HG02610 (cell line): ENCODE measurements around the gene KCNN4.

Experiments used
- ATAC-seq: cut with Tn5 transposase; IDR thresholded peaks from one replicate; pipeline ENCODE4 v1.9.1; 2021; ENCODE audit warnings: mild to moderate bottlenecking, moderate library complexity; ENCODE audit not compliant: unreplicated experiment

Gene KCNN4

DNA sequence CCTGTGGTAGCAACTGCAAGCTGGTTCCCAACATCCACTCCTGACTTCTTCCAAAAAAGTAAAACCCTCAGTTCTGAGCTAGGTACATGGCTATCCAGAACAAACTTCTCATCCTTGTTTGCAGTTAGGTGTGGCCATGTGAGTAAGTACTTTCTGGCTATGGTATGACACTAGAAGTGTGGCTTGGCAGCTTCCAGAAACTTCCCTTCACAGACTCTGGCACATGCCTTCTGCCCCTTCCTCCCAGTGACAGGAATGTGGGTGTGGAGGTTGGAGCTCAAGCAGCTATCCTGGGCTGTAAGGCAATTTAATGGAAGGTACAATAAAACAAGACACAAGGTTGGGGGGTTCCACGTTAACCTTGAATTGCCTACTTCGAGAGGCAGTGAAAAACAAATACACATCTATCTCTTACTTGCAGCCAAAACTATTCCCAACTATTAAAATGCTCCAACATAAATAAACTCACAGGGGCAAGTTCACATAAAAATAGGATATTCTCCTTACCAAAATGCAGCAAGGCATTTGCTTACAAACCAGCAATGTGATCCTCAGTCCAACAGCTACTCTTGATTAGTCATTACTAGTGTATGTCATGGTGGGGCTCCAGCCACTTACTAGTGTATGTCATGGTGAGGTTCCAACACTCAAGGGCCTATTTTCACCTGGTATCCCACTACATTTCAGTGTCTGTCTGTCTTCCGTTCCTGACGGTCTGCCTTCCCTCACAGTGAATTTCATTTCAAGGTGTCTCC lies 29.1 kb downstream of the KCNN4 start:
- ATAC-seq, result no peak

DNA sequence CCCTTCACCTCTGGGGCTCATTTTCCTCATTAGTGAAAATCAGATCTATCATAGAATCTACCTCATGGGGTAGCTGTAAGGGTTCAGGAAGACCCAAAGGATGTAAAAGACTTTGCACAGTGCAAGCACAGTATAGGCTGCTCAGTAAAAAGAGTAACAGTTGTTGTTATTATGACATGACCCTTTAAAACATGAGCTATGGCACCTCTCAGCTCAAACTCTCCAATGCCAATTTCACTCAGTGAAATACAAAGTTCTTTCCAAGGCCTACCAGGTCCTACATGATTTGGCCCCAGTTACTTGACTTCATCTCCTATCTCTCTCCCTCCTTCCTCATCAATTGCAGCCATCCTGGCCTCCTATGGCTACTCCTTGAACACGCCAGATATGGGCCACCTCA lies 30.9 kb downstream of the KCNN4 start:
- ATAC-seq, result no peak

- no peak for ATAC-seq
Observed at GRCh38 chr19:43749152-43749551, 31.6 kb downstream of the KCNN4 start.

- ATAC-seq, result no peak
Observed at GRCh38 chr19:43748685-43749084, 32.1 kb downstream of the KCNN4 start.

- ATAC-seq, result no peak
Observed at GRCh38 chr19:43748205-43748594, 32.6 kb downstream of the KCNN4 start.

DNA sequence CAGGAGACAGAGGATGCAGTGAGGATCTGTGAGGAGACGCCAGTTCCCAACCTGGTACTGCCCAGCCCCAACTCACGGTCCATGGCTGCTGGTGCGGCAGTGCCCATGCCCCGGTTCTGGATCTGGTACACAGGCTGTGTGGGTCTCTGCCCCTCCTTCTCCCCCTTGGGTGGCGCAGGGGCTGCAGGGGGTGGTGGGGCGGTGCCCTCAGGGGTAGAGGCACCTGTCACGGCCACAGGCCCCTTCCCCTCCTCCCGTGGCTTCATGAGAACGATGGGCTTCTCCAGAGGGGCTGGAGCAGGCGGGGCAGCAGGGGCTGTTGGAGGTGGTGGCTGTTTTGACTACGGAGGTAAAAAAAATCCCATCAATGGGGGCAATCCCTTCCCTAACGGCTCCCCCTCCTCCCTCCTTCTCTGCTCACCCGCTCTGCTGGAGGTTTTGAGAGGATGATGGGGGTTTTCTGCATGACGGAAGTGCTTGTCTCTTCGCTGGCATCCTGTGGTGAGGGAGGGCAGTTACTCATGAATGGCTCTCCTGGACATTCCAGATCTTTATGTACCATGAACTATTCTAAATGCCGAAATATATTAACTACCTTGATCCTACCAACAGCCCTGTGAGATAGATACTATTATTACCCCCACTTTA lies 33.1 kb downstream of the KCNN4 start:
- no peak for ATAC-seq

DNA sequence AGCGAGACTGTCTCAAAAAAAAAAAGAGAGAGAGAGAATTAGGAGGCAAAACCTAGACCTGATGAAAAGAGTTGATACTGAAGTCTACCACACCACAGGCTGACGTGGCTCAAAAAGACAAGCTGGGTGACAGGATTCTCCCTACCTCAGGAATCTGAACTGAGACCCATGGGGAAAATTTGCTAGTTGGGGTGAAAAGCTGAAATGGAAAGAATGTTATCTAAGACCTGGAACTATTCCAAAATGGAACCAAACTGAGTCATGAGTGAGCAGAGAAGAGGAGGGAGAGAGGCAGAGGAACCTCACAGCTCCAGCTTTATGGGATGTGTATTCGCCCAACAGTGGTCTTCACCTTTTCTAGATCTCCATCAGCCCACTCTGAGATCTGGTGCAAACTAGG lies 37.7 kb downstream of the KCNN4 start:
- ATAC-seq, result no peak

DNA sequence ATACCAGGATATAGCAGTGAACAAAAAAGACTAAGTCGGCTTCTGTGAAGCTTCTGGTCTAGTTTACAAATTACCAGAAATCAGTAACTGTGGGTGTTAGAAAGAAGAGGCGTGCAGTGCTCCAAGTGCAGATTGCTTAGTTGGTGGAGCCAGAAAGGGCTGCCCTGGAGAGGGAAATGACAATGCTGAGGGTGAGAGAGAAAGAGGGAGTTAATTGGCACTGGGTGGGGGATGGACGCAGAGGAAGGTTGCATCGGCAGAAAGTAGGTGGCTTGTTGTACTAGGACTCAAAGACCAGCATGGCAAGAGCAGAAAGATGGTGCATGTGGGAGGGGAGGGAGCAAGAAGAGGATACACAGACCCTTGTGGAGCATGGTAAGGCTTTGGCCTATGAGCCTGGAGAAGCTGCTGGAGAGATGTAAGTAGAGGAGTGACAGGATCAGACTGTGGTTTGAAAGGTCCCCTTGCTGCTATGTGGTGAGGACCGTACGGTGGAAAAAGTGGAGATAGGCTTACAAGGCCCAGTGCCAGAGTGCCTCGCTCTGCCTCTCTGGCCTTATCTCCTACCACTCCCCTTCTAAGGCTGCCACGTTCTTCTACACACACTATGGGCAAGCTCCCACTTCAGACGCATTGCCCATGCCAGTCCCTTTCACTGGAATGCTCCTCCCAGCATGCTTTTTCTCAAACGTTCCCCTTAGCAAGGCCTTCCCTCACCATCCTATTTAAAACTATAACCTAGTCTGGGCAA lies 39.5 kb downstream of the KCNN4 start:
- no peak for ATAC-seq

DNA sequence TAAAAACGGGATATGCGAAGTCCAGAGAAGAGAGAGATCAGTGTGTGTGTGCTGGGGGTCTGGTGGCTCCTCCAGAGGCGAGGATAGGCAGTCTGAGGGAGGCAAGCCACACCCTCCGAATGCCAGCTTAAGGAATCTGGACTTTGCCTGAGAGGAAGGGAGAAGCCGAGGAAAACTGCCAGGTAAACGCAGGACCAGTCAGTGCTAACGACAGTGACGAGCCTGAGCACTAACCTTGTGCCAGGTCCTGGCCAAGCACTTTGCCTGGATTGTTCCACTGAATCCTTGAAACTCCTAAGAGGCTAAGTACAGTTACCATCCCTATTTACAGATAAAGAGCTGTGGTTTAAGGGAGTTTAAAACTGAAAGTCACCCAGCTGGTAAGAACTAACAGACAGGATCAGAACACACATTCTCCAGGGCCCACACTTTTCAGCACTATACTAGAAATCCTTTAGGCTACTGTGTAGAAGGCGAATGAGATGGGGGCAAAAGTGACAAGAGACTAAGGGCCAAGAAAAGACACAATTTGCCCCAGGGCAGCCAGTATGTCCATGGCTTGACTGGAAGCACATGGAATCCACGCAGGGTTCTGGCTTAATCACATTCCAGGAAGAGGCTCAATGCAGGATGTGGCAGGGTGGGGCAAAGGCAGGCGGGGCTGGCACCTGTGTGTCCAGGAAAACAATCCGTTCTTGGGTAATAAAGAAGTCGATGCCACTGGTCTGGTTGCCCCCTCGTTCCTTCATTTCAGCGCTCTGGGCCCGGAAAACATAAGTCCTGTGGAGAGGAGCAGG lies 41.1 kb downstream of the KCNN4 start:
- ATAC-seq, result no peak

- ATAC-seq, result no peak
Observed at GRCh38 chr19:43738780-43739211, 42.0 kb downstream of the KCNN4 start.

GRCh38 chr19:43735957-43736356 lies 44.8 kb downstream of the KCNN4 start:
- no peak for ATAC-seq

DNA sequence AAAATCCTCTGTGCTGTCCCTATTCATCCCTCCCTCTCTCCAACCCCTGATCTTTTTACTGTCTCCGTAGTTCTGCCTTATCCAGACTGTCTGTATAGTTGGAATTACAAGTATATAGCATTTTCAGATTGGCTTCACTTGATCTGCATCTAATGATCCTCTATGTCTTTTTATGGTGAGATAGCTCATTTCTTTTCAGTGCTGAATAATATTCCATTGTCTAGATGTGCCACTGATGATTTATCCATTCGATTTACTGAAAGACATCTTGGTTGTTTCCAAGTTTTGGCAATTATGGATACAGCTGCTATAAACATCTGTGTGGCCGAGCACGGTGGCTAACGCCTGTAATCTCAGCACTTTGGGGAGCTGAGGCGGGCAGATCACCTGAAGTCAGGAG lies 45.8 kb downstream of the KCNN4 start:
- no peak for ATAC-seq

- no peak for ATAC-seq
Observed at GRCh38 chr19:43731846-43732245, 48.9 kb downstream of the KCNN4 start.

DNA sequence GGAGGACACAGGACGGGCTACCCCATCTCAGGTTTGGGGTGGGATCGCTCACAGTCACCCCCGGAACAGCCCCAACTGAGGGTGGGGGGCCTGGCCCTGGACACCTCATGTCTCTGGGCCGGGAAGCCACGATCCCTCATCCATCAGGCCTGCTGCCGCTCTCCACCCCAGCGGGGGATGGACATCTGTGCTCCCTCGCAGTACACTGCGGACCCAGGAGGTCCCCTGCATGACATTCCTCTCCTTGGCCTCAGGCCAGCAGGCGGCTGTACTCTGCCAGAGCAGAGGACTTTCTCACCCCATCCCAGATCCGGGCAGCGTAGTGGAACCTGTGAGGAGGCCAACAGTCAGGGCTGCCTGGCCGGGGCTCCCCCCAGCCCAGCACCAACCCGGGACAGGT lies 49.4 kb downstream of the KCNN4 start:
- no peak for ATAC-seq

GRCh38 chr19:43729919-43730318 lies 50.9 kb downstream of the KCNN4 start:
- ATAC-seq, result no peak

DNA sequence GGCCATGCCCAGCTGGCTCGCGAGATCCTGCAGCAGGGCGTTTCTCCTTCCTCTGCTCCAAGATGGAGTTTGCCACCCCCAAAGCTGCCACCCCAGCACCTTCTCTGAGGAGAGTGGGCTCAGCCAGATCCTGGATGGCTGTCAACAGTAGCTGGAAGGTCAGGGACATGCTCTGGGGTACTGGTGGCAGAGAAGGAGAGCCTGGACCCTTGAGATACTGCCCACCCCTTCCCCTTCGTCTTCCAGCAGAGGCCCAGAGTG lies 53.2 kb downstream of the KCNN4 start:
- no peak for ATAC-seq

DNA sequence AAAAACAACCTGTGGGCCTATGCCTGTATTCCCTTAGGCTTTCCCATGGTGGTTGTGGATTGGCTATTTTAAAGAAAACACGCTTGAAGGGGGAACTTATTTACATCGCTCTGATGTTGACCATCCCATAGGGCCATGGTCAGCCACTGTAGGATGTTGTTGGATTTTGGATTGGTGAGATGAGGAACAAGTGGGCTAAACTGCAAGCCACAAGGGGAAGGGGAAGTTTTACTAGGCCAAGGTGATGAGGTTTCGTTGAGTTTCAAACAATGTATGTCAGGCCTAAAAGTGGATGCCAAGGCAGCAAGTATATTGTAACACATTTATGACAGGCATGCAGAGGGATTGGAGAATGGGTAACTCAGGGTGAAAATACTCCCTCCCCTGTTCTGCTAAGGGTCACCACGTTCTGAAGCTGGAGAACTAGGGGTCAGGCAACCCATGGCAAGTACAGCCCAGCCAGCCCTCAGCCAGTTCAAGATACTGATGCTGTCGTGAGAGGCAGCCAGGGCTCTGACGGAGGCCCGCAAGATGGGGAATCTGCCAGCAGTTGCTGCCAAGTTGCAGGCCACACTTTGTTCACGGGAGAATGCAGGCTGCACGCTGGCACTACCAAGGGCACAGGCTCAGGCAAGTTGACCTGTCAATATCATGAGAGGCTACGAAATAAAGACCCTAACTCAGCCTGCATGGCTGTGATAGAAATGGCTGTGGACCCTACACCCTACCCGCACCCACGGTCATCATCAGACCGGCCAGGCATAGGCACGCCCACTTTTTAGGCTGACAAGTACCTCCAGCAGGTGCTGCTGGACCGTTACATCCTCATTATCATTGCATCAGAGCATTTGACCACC lies 53.8 kb downstream of the KCNN4 start:
- ATAC-seq, result no peak

DNA sequence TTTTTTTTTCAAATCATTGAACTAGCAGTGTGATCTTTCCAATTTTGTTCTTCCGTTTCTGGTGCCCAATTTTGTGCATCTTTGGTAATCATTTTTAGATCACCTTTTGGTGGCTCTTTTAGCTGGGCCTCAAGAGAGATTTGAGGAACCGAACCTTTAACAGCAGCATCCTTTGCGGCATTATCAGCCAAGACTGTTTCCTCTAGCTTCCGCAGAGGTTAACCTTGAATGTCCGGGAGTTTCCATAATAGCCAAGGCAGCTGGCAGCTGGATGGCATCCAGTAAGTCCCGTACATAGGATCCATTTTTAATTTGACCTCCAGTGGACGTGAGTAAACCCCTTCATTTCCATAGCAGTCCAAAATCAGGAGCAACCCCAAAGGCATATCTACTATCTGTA lies 55.3 kb downstream of the KCNN4 start:
- no peak for ATAC-seq

DNA sequence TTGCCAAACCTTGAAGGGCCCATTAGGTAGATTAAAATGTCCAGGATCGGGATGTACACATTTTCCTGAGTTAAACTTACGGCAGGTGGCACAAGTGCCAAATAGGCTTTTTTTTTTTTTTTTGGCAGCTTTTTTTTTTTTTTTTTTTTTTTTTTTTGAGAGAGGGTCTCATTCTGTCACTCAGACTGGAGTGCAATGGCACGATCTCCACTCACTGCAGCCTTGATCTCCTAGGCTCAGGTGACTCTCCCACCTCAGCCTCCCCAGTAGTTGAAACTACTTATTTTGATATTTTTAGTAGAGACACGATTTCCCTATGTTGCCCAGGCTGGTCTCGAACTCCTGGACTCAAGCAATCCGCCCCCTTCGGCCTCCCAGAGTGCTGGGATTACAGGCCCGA lies 55.9 kb downstream of the KCNN4 start:
- ATAC-seq, result no peak

DNA sequence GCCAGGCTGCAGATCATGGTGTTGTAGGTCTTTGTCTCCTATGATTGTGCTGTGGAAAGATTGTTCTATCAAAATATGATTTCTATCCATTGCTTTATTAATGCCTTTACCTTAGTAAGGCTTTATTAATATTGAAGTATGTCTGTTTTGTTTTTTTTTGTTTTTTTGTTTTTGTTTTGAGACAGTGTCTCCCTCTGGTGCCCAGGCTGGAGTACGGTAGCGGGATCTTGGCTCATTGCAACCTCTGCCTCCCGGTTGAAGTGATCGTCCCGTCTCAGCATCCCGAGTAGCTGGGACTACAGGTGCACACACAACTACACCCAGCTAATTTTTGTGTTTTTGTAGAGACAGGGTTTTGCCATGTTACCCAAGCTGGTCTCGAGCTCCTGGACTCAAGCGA lies 57.2 kb downstream of the KCNN4 start:
- no peak for ATAC-seq
